GM21786 (cell line): ENCODE measurements around the gene SPRYD4.
A peak's percentile ranks its signal among the peaks of the same experiment; 100 is the strongest.
"Not testable (repeated sequence)": the region's sequence is repeated elsewhere in the genome, so short reads cannot be mapped to it uniquely, and the experiment has no call there.

Source experiments
- ATAC-seq: cut with Tn5 transposase; IDR thresholded peaks from one replicate; pipeline ENCODE4 v1.9.1; 2021; ENCODE audit not compliant: unreplicated experiment

The SPRYD4 gene

GRCh38 chr12:56476143-56476542 lies 7.8 kb downstream of the SPRYD4 start:
- ATAC-seq: no peak

DNA sequence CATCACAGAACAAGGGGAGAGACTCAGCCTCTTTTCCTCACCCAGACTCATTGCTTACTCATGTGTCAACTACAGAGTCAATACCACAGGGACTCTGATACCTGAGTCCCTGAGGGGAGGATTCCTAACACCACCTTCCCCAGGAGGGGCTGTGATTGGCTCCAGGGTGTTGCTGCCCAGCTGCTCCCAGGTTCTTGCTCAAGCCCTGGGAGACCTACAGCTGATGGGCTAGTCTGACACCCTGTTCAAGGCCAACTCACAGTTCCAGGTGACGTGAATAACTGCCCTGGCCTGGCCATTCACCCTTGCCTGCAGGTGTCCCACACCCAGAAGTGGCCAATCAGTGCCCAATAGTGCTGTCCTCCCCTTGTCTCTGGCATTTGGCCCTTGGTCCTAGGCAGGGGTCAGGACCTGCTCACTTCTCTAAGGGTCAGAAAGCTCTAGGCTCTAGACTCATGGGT lies 8.6 kb downstream of the SPRYD4 start:
- no peak for ATAC-seq

DNA sequence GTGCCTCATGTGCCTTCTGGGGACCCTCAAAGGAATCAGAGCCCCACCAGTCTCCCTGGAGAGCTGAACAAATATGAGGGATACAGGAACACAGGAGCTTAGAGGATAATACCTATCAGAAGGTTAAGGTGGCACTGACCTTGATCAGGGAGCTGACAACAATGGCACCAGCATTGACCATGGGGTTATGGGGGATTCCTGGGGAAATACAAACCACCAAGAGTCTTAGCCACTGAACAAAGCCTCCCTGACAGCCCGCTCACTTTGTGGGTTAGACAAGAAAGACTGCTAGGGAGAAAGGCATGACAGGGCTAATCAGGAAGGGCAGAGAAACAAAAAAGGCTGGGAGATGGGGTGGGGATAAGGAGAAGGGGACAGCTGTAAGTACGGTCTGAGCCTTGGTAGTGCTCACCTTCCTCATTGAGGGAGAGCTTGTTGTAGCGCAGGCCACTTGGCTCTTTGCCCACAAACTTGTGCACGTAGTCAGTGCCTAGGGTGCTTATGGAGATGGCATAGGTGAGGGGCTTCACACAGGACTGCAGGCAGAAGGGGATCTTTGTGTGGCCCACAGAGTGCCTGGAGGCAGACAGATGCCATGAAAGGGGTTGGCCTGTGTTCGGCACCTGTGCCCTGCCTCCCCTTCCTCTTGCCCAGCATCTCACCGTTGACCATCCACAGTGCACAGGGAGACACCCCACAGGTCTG lies 9.3 kb downstream of the SPRYD4 start:
- ATAC-seq: no peak

GRCh38 chr12:56479625-56480024 lies 11.2 kb downstream of the SPRYD4 start:
- no peak for ATAC-seq

DNA sequence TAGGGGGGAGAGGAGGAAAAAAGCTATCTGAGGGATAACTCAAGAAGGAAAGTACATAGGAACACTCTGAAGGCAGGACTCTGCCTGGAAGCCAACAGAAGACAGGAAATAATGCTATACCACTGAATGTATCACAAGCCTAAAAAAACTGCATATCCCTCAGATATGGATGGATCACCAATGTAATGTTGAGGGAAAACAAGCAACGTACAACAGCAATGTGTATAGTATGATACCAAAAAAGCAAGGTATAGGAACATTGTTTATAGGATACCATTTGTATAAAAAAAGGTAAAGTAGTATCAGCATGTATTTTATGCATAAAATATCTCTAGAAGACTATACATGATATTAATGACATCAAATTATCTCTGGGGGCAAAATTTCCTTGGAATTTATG lies 16.2 kb downstream of the SPRYD4 start:
- no peak for ATAC-seq

DNA sequence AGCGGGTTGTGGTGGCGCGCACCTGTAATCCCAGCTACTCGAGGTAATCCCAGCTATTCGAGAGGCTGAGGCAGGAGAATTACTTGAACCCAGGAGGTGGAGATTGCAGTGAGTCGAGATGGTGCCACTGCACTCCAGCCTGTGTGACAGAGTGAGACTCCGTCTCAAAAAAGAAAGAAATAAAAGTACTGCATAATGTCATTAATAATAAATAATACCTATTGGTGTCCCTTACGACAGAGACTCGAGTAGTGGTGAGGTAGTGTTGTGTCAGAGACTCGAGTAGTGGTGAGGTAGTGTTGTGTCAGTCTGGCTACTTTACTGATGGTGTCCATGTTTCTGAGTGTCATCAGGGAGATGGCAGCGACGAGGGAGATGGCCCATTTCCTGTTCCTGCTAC lies 18.3 kb downstream of the SPRYD4 start:
- no peak for ATAC-seq

DNA sequence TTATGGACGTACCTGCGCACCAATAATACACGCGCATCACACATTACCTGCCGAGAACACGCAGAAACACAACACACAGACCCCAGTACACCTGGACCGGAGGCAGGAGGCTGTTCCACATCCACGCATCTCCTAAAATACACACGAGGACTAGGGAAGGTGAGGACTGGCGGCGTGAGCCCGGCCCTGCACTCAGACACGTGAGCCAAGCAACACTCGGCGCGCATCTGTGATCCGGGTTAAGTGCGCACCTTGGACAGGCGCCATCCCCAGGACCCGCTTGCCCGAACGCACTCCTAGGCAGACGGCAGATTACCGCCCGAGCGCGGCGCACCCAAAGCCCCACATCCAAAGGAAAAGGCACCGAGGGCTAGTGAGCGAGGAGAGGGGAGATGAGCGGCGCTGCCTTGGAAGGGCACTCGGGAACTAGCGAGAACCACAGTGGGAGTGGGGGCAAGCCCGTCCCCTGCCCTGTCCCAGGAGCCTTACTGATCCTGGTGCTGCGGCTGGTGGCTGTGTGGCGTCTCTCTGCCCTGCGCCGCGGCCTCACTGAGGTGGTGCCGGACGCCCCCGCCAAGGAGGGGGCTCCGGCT lies 19.2 kb downstream of the SPRYD4 start:
- ATAC-seq: no peak

GRCh38 chr12:56488041-56488955 lies 19.9 kb downstream of the SPRYD4 start, which contains the start of gene GLS2:
Gene GLS2, minus strand, starts transcription at chr12:56488161. Its CDS starts 43 bp downstream, at chr12:56488118.
- peak; percentile 91 for ATAC-seq

- ATAC-seq: no peak
Observed at GRCh38 chr12:56490360-56490759, 22.0 kb downstream of the SPRYD4 start.

DNA sequence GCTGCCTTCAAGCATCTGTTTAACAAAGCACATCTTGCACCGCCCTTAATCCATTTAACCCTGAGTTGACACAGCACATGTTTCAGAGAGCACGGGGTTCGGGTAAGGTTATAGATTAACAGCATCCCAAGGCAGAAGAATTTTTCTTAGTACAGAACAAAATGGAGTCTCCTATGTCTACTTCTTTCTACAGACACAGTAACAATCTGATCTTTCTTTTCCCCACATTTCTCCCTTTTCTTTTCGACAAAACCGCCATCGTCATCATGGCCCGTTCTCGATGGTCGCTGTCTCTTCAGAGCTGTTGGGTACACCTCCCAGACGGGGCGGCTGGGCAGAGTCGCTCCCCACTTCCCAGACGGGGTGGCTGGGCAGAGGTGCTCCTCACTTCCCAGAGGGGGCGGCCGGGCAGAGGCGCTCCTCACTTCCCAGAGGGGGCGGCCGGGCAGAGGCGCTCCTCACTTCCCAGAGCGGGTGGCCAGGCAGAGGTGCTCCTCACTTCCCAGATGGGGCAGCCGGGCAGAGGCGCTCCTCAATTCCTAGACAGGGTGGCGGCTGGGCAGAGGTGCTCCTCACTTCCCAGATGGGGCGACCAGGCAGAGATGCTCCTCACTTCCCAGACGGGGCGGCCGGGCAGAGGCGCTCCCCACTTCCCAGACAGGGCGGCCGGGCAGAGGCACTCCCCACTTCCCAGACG lies 25.2 kb downstream of the SPRYD4 start:
- ATAC-seq: not testable (repeated sequence)

DNA sequence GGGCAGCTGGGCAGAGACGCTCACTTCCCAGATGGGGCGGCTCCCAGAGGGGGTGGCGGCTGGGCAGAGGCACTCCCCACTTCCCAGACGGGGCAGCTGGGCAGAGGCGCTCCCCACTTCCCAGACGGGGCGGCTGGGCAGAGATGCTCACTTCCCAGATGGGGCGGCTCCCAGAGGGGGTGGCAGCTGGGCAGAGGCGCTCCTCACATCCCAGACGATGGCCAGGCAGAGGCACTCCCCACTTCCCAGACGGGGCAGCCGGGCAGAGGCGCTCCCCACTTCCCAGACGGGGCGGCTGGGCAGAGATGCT lies 25.7 kb downstream of the SPRYD4 start:
- not testable (repeated sequence) for ATAC-seq

DNA sequence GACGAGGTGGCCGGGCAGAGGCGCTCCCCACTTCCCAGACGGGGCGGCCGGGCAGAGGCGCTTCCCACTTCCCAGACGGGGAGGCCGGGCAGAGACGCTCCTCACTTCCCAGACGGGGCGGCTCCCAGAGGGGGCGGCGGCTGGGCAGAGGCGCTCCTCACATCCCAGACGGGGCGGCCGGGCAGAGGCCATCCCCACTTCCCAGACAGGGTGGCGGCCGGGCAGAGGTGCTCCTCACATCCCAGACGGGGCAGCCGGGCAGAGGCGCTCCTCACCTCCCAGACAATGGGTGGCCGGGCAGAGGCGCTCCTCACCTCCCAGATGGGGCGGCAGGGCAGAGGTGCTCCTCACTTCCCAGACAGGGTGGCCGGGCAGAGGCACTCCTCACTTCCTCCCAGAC lies 26.1 kb downstream of the SPRYD4 start:
- ATAC-seq: not testable (repeated sequence)

DNA sequence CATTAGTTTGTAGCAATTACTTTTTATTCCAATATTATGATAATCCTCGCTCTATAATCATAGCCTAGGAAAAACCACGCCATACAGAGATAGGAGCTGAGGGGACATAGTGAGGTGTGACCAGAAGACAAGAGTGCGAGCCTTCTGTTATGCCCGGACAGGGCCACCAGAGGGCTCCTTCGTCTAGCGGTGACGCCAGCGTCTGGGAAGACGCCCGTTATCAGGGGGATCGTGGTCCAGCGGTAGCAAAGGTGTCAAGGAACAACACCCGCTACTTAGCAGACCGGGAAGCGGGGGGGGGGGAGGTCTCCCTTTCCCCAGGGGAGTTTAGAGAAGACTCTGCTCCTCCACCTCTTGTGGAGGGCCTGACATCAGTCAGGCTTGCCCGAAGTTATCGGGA lies 28.3 kb downstream of the SPRYD4 start:
- ATAC-seq: not testable (repeated sequence)

- ATAC-seq: not testable (repeated sequence)
Observed at GRCh38 chr12:56498126-56498902, 29.9 kb downstream of the SPRYD4 start.

DNA sequence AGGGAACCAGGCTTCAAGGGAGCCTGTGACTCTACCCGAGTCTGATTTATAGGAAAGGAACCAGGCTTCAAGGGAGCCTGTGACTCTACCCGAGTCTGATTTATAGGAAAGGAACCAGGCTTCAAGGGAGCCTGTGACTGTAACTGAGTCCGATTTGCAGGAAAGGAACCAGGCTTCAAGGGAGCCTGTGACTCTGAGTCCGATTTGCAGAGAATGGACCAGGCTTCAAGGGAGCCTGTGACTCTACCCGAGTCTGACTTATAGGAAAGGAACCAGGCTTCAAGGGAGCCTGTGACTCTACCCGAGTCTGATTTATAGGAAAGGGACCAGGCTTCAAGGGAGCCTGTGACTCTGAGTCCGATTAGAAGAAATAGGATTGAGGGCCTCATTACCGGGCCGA lies 31.1 kb downstream of the SPRYD4 start:
- not testable (repeated sequence) for ATAC-seq

GRCh38 chr12:56499879-56500278 lies 31.5 kb downstream of the SPRYD4 start:
- not testable (repeated sequence) for ATAC-seq

- no peak for ATAC-seq
Observed at GRCh38 chr12:56510786-56511185, 42.4 kb downstream of the SPRYD4 start.

DNA sequence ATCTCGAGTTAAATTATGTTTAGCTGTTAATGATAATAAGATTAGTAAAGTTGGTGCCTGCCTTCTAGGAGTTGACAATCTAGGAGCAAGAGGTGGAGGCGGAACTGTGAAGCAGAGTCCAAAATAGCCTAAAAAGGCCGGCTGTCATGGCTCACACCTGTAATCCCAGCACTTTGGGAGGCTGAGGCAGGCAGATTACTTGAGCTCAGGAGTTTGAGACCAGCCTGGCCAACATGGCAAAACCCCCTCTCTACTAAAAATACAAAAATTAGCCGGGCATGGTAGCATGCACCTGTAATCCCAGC lies 45.6 kb downstream of the SPRYD4 start:
- not testable (repeated sequence) for ATAC-seq

GRCh38 chr12:56517854-56518253 lies 49.5 kb downstream of the SPRYD4 start:
- ATAC-seq: no peak

GRCh38 chr12:56518570-56518969 lies 50.2 kb downstream of the SPRYD4 start:
- ATAC-seq: no peak

- ATAC-seq: no peak
Observed at GRCh38 chr12:56520048-56520447, 51.7 kb downstream of the SPRYD4 start.
